H1 (cell line): ENCODE measurements around the gene ENPEP. TPM values are rescaled to one million over a fixed set of nuclear protein-coding genes. Genes with fewer than 3 reads are reported as not detected.

Experiments
- BCL11A ChIP-seq, 2 experiments: IDR thresholded peaks; one replicate each; pipeline ENCODE4 v1.6.1; 2011; ENCODE audit warnings: low read depth in 2 of 2, low read length in 2 of 2, mild to moderate bottlenecking in 2 of 2
- BRCA1 ChIP-seq: IDR thresholded peaks from 2 replicates; pipeline ENCODE4 v1.6.1; 2012; ENCODE audit warnings: low read depth, low read length, improper control_type of control experiment
- CEBPB ChIP-seq: IDR thresholded peaks from 2 replicates; pipeline ENCODE4 v1.6.1; 2012; ENCODE audit warnings: low read depth, low read length
- CHD2 ChIP-seq: IDR thresholded peaks from 2 replicates; pipeline ENCODE4 v1.6.1; 2012; ENCODE audit warnings: low read length, improper control_type of control experiment
- EP300 ChIP-seq, 2 experiments: IDR thresholded peaks; 1 replicate in 1 of 2; 2 replicates in 1 of 2; pipeline ENCODE4 v1.6.1; 2011 to 2012; ENCODE audit warnings: low read depth in 2 of 2, low read length in 2 of 2, mild to moderate bottlenecking in 2 of 2, borderline replicate concordance in 1 of 2, inconsistent platforms in 1 of 2, moderate library complexity in 1 of 2
- EZH2 ChIP-seq: fragments of 200-600 bp; sonication (generic); IDR thresholded peaks from 2 replicates; pipeline ENCODE4 v1.7.1; 2012; ENCODE audit warnings: low read depth, mild to moderate bottlenecking, moderate library complexity, low read length, inconsistent platforms; ENCODE audit not compliant: severe bottlenecking
- MAFK ChIP-seq: IDR thresholded peaks from 2 replicates; pipeline ENCODE4 v1.6.1; 2012; ENCODE audit warnings: low read depth, mild to moderate bottlenecking, improper control_type of control experiment, low read length
- TAF1 ChIP-seq: IDR thresholded peaks from 2 replicates; pipeline ENCODE4 v1.6.1; 2011; ENCODE audit warnings: mild to moderate bottlenecking, low read depth, low read length
- polyA plus RNA-seq, 7 experiments: library from polyadenylated mRNA; depleted of rRNA in 3 of 7; stranded (reverse) in 5 of 7; unstranded in 2 of 7; fragments of >200 nt in 5 of 7; fragments of 200-250 nt in 2 of 7; gene quantifications; 1 replicate in 5 of 7; 2 replicates in 1 of 7; 4 replicates in 1 of 7; pipeline versions ENCODE4 v1.2.1 to v1.2.3, GENCODE V29; 2011 to 2013; ENCODE audit warnings: missing spikeins in 2 of 7, mixed read lengths in 2 of 7
- total RNA-seq: library from RNA; stranded (reverse); fragmentation: NEBNext Ultra II Directional; extraction: Animal tissue kit (Norgen Biotek cat#: 25700); gene quantifications from 2 replicates; pipeline ENCODE4 v1.2.1, GENCODE V29; 2021
- TF ChIP-seq, protein P1 (sequence below): fragments of 300-600 bp; sonication (generic); IDR thresholded peaks from 2 replicates; pipeline ENCODE4 v1.7.1; 2012; ENCODE audit warnings: low read length, moderate library complexity, mild to moderate bottlenecking, inconsistent platforms; ENCODE audit not compliant: insufficient replicate concordance
- TF ChIP-seq, protein P2 (sequence below): IDR thresholded peaks from 2 replicates; pipeline ENCODE4 v1.6.1; 2012; ENCODE audit warnings: low read length, inconsistent platforms

The ENPEP gene
- total and polyA plus RNA-seq, 2 of the 8 experiments (the other 6 are each of a cell fraction or from before 2014, with no cell fraction given): 0.09 to 0.61 TPM

DNA sequence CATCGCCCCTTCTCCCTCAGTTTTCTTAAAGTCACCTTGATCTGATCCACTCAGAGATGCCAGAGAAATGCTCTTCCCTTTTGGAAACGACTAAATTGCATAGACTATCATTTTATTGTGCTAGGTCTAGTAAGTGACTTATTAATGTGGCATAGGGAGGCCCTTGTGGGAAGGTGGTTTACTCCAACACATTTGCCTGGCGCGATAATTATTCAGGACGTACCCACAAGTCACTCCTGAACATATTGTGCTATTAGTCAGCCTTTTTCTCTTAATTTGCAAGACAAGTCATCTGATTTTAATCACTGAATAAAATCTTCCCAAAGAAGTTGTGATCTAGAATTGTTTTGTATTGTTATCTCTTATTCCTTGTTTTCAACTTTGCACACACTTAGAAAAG lies 7.6 kb downstream of the ENPEP start (continued):
- TF ChIP-seq, protein P1, sequence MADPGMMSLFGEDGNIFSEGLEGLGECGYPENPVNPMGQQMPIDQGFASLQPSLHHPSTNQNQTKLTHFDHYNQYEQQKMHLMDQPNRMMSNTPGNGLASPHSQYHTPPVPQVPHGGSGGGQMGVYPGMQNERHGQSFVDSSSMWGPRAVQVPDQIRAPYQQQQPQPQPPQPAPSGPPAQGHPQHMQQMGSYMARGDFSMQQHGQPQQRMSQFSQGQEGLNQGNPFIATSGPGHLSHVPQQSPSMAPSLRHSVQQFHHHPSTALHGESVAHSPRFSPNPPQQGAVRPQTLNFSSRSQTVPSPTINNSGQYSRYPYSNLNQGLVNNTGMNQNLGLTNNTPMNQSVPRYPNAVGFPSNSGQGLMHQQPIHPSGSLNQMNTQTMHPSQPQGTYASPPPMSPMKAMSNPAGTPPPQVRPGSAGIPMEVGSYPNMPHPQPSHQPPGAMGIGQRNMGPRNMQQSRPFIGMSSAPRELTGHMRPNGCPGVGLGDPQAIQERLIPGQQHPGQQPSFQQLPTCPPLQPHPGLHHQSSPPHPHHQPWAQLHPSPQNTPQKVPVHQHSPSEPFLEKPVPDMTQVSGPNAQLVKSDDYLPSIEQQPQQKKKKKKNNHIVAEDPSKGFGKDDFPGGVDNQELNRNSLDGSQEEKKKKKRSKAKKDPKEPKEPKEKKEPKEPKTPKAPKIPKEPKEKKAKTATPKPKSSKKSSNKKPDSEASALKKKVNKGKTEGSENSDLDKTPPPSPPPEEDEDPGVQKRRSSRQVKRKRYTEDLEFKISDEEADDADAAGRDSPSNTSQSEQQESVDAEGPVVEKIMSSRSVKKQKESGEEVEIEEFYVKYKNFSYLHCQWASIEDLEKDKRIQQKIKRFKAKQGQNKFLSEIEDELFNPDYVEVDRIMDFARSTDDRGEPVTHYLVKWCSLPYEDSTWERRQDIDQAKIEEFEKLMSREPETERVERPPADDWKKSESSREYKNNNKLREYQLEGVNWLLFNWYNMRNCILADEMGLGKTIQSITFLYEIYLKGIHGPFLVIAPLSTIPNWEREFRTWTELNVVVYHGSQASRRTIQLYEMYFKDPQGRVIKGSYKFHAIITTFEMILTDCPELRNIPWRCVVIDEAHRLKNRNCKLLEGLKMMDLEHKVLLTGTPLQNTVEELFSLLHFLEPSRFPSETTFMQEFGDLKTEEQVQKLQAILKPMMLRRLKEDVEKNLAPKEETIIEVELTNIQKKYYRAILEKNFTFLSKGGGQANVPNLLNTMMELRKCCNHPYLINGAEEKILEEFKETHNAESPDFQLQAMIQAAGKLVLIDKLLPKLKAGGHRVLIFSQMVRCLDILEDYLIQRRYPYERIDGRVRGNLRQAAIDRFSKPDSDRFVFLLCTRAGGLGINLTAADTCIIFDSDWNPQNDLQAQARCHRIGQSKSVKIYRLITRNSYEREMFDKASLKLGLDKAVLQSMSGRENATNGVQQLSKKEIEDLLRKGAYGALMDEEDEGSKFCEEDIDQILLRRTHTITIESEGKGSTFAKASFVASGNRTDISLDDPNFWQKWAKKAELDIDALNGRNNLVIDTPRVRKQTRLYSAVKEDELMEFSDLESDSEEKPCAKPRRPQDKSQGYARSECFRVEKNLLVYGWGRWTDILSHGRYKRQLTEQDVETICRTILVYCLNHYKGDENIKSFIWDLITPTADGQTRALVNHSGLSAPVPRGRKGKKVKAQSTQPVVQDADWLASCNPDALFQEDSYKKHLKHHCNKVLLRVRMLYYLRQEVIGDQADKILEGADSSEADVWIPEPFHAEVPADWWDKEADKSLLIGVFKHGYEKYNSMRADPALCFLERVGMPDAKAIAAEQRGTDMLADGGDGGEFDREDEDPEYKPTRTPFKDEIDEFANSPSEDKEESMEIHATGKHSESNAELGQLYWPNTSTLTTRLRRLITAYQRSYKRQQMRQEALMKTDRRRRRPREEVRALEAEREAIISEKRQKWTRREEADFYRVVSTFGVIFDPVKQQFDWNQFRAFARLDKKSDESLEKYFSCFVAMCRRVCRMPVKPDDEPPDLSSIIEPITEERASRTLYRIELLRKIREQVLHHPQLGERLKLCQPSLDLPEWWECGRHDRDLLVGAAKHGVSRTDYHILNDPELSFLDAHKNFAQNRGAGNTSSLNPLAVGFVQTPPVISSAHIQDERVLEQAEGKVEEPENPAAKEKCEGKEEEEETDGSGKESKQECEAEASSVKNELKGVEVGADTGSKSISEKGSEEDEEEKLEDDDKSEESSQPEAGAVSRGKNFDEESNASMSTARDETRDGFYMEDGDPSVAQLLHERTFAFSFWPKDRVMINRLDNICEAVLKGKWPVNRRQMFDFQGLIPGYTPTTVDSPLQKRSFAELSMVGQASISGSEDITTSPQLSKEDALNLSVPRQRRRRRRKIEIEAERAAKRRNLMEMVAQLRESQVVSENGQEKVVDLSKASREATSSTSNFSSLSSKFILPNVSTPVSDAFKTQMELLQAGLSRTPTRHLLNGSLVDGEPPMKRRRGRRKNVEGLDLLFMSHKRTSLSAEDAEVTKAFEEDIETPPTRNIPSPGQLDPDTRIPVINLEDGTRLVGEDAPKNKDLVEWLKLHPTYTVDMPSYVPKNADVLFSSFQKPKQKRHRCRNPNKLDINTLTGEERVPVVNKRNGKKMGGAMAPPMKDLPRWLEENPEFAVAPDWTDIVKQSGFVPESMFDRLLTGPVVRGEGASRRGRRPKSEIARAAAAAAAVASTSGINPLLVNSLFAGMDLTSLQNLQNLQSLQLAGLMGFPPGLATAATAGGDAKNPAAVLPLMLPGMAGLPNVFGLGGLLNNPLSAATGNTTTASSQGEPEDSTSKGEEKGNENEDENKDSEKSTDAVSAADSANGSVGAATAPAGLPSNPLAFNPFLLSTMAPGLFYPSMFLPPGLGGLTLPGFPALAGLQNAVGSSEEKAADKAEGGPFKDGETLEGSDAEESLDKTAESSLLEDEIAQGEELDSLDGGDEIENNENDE: no peak
- TF ChIP-seq BRCA1 (no peak), EZH2 (no peak), TAF1 (no peak), CEBPB (no peak), BCL11A (IDR thresholded peaks at IDR 0.05; ENCODE audit: low read depth in 2 of 2, low read length in 2 of 2) (no peak), CHD2 (no peak), MAFK (no peak), EP300 (IDR thresholded peaks at IDR 0.05; ENCODE audit: borderline replicate concordance in 1 of 2, low read depth in 2 of 2, low read length in 2 of 2) (no peak)
- TF ChIP-seq, protein P2, sequence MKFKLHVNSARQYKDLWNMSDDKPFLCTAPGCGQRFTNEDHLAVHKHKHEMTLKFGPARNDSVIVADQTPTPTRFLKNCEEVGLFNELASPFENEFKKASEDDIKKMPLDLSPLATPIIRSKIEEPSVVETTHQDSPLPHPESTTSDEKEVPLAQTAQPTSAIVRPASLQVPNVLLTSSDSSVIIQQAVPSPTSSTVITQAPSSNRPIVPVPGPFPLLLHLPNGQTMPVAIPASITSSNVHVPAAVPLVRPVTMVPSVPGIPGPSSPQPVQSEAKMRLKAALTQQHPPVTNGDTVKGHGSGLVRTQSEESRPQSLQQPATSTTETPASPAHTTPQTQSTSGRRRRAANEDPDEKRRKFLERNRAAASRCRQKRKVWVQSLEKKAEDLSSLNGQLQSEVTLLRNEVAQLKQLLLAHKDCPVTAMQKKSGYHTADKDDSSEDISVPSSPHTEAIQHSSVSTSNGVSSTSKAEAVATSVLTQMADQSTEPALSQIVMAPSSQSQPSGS: no peak
